Stimulated activated CD8-positive, alpha-beta memory T cell treated with anti-CD3 and anti-CD28 coated beads, Interleukin-12 subunit alpha, Interleukin-12 subunit beta, amount 100 ng/mL, for 4 hours (primary cell): Measurements from ENCODE around the gene VPS35L.

Source experiments
- DNase-seq: peaks from one replicate; pipeline ENCODE4 v3.0.0-alpha.2; 2020; ENCODE audit warnings: low read depth

VPS35L gene

DNA sequence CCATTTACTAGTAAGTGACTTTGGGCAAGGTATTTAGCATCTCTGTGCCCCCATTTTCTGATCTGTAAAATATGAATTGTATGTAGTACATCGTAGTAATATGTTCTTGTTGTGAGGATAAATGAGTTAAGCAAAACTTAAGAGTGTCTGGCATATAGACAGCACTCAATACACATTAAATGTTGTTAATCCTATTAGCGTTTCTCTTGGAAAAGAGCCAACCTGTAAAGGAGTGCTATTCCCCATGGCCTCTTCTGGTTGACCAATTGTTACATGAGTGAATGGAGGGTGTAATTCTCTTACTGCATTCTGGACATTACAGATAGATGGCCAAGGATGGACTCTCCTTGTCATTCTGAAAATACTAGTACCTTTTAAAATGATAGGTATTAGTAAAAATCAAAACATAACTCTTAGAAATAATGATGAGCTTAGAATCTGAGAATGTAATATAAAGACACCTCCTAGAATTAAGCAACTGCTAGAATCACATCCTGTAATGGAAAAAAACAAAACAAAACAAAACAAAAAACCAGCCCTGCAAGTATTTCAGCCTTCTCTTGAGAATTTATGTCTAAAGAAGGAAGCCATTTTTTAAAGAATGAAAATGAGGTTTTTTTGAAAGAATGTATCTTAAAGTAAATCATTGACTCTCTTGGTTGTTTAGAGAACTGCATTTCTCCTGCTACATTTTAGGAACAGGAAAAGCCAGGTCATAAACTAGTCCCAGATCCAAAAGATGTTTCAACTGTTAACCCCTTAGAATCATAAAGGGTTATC lies 193.1 kb downstream of the VPS35L start:
- no peak for DNase-seq

- no peak for DNase-seq
Observed at GRCh38 chr16:19749571-19750080, 194.1 kb downstream of the VPS35L start.
